Measurements from ENCODE around the gene MACROD1. TPM values are rescaled to one million over a fixed set of nuclear protein-coding genes. Genes with fewer than 3 reads are reported as not detected.

The MACROD1 gene
- total and polyA plus RNA-seq, 9 of the 15 experiments (the other 6 are each of a cell fraction or from before 2014, with no cell fraction given): 1.1 to 60.0 (median 26.4) TPM

- TF ChIP-seq, protein P1, sequence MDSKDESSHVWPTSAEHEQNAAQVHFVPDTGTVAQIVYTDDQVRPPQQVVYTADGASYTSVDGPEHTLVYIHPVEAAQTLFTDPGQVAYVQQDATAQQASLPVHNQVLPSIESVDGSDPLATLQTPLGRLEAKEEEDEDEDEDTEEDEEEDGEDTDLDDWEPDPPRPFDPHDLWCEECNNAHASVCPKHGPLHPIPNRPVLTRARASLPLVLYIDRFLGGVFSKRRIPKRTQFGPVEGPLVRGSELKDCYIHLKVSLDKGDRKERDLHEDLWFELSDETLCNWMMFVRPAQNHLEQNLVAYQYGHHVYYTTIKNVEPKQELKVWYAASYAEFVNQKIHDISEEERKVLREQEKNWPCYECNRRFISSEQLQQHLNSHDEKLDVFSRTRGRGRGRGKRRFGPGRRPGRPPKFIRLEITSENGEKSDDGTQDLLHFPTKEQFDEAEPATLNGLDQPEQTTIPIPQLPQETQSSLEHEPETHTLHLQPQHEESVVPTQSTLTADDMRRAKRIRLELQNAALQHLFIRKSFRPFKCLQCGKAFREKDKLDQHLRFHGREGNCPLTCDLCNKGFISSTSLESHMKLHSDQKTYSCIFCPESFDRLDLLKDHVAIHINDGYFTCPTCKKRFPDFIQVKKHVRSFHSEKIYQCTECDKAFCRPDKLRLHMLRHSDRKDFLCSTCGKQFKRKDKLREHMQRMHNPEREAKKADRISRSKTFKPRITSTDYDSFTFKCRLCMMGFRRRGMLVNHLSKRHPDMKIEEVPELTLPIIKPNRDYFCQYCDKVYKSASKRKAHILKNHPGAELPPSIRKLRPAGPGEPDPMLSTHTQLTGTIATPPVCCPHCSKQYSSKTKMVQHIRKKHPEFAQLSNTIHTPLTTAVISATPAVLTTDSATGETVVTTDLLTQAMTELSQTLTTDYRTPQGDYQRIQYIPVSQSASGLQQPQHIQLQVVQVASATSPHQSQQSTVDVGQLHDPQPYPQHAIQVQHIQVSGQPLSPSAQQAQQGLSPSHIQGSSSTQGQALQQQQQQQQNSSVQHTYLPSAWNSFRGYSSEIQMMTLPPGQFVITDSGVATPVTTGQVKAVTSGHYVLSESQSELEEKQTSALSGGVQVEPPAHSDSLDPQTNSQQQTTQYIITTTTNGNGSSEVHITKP (IDR thresholded peaks at IDR 0.05; ENCODE audit: partially characterized antibody): peak; percentile 25
- TF ChIP-seq DNMT1 (IDR thresholded peaks at IDR 0.05) (no peak; the same call in 1 of the 2 replicates), TAF7 (tag; IDR thresholded peaks at IDR 0.05) (no peak), PCBP2 (IDR thresholded peaks at IDR 0.05; ENCODE audit: low read depth, low read length, poor library complexity, severe bottlenecking) (no peak), SNIP1 (IDR thresholded peaks at IDR 0.05; ENCODE audit: low read depth) (no peak), PML (IDR thresholded peaks at IDR 0.05; ENCODE audit: low read length) (peak; percentile 81), HDAC1 (IDR thresholded peaks at IDR 0.05) (peak; percentile 72 to 99; a peak in 3 of 4 replicates), TFAM (CRISPR knock-in tag; conservative IDR thresholded peaks at IDR 0.05) (no peak), RBM14 (IDR thresholded peaks at IDR 0.05; ENCODE audit: borderline replicate concordance, insufficient read depth, low read depth, low read length) (no peak), DMBX1 (CRISPR knock-in tag; IDR thresholded peaks at IDR 0.05; ENCODE audit: borderline replicate concordance) (peak; percentile 85), ESRRA (IDR thresholded peaks at IDR 0.05; ENCODE audit: borderline replicate concordance, low read depth) (peak; percentile 89; the same call in 1 of the 2 replicates), IRF2 (CRISPR knock-in tag; IDR thresholded peaks at IDR 0.05) (no peak), ZC3H11A (IDR thresholded peaks at IDR 0.05; ENCODE audit: low read depth, low read length) (no peak), ZNF639 (CRISPR knock-in tag; conservative IDR thresholded peaks at IDR 0.05 in 1 of 2, IDR thresholded peaks at IDR 0.05 in 1 of 2) (peak in 1 of 2 experiments; percentile 74; a peak in 2 of 4 replicates), ATF4 (CRISPR knock-in tag; IDR thresholded peaks at IDR 0.05) (no peak)
- TF ChIP-seq, protein P2, sequence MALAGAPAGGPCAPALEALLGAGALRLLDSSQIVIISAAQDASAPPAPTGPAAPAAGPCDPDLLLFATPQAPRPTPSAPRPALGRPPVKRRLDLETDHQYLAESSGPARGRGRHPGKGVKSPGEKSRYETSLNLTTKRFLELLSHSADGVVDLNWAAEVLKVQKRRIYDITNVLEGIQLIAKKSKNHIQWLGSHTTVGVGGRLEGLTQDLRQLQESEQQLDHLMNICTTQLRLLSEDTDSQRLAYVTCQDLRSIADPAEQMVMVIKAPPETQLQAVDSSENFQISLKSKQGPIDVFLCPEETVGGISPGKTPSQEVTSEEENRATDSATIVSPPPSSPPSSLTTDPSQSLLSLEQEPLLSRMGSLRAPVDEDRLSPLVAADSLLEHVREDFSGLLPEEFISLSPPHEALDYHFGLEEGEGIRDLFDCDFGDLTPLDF (CRISPR knock-in tag; IDR thresholded peaks at IDR 0.05): peak; percentile 83; the same call in 1 of the 2 replicates
- TF ChIP-seq, protein P3, sequence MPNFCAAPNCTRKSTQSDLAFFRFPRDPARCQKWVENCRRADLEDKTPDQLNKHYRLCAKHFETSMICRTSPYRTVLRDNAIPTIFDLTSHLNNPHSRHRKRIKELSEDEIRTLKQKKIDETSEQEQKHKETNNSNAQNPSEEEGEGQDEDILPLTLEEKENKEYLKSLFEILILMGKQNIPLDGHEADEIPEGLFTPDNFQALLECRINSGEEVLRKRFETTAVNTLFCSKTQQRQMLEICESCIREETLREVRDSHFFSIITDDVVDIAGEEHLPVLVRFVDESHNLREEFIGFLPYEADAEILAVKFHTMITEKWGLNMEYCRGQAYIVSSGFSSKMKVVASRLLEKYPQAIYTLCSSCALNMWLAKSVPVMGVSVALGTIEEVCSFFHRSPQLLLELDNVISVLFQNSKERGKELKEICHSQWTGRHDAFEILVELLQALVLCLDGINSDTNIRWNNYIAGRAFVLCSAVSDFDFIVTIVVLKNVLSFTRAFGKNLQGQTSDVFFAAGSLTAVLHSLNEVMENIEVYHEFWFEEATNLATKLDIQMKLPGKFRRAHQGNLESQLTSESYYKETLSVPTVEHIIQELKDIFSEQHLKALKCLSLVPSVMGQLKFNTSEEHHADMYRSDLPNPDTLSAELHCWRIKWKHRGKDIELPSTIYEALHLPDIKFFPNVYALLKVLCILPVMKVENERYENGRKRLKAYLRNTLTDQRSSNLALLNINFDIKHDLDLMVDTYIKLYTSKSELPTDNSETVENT (CRISPR knock-in tag; IDR thresholded peaks at IDR 0.05): no peak
These were observed 158.2 kb downstream of the MACROD1 start (continued) for GRCh38 chr11:64007629-64008282.
